Measurements from ENCODE around the gene RANBP1. TPM values are rescaled to one million over a fixed set of nuclear protein-coding genes. Genes with fewer than 3 reads are reported as not detected.

Gene RANBP1
- total and polyA plus RNA-seq, 9 donors, result 106 to 129 (median 116) TPM

DNA sequence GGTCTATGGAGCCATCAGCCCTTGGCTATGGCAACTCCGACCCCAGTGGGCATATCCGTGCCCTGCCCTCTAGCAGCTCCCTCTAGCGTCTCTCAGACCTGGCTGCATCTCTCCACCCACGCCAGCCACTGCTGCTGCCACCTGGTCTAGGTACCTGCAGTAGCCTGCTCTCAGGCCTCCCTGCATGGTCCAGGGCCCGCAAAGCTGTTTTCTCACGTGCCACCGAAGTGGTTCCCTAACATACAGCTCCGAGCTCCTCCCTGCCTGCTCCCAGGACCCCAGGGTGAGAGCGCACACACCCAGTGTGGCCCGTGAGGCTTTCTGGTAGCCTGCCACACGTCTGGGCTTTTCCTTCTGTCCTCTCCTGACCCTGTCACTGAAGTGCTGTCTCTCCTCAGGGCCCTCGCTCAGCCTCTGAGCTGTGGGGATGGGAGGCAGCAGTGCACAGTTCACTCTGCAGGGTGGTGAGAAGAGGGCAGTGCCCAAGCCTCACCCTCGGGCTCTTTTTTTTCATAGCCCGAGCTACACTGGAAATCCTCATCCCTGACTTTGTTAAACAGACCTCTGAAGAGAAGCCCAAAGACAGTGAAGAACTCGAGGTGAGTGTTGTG is 21.6 kb upstream of the RANBP1 start:
- Histone ChIP-seq H3K4me1 (ENCODE audit: control insufficient read depth, insufficient read depth, low read length) (peaks cover 3% of the 10 kb centered on the region), H3K4me3 (ENCODE audit: low read length) (no peak overlapping the region), H3K27ac (ENCODE audit: low read length) (no peak overlapping the region), H3K36me3 (ENCODE audit: control insufficient read depth, insufficient read depth, low read length) (peaks cover 82% of the 10 kb centered on the region), H3K9me3 (replicated peaks; ENCODE audit: control insufficient read depth, low read depth, low read length) (no peaks in the 10 kb centered on the region), H3K27me3 (ENCODE audit: control insufficient read depth, insufficient read depth, low read length) (no peaks in the 10 kb centered on the region)
- 93% methylated on average over 11 of the region's 15 CpGs for WGBS (ENCODE audit: insufficient coverage)
- no peak for DNase-seq

DNA sequence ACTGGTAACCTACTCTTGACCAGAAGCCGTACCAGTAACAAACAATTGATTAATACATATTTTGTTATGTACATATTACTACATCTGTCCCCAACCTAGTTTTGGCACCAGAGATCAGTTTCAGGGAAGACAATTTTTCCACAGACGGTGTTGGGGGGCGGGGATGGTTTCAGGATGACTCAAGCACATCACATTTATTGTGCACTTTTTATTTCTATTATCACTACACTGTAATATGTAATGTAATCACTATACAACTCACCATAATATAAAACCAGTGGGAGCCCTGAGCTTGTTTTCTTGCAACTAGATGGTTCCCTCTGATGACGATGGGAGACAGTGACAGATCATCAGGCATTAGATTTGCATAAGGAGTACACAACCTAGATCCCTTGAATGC is 20.4 kb upstream of the RANBP1 start:
- Histone ChIP-seq H3K4me1 (ENCODE audit: control insufficient read depth, insufficient read depth, low read length) (peaks cover 3% of the 10 kb centered on the region), H3K36me3 (ENCODE audit: control insufficient read depth, insufficient read depth, low read length) (peaks cover 81% of the 10 kb centered on the region), H3K4me3 (ENCODE audit: low read length) (no peak overlapping the region), H3K27ac (ENCODE audit: low read length) (no peak overlapping the region), H3K9me3 (replicated peaks; ENCODE audit: control insufficient read depth, low read depth, low read length) (no peaks in the 10 kb centered on the region), H3K27me3 (ENCODE audit: control insufficient read depth, insufficient read depth, low read length) (no peaks in the 10 kb centered on the region)
- no CpG with 5 or more reads among the region's 4 CpGs for WGBS (ENCODE audit: insufficient coverage)
- no peak for DNase-seq

DNA sequence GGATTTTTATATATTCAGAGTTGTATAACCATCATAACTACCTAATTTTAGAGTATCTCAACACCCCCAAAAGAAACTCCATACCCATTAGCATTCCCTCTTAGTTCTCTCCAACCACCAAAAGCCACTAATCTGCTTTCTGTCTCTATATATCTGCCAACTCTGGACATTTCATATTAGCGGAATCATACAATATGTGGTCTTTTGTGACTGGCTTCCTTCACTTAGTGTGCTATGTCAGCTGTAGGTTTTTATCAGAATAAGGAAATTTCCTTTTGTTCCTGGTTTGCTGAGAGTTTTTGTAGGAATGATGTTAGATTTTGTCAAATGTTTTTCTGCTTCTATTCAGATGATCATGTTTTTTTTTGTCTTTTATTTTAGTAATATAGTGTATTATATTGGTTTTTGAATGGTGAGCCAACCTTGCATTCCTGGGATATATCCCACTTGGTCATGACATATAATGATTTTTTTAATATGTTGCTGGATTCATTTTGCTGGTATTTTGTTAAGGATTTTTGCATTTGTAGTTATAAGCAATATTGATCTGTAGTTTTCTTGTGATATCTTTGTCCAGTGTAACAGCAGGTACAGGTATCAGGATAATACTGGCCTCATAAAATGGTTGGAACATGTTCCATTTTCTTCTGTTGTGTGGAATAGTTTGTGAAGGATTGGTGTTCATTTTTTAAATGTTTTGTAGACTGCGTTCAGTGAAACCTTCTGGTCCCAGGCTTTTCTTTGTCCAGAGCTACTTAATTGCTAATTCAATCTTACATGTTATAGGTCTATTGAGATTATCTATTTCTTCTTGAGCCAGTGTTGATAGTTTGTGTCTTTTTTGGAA is 19.1 kb upstream of the RANBP1 start:
- Histone ChIP-seq H3K27ac (ENCODE audit: low read length) (no peak overlapping the region), H3K9me3 (replicated peaks; ENCODE audit: control insufficient read depth, low read depth, low read length) (no peaks in the 10 kb centered on the region), H3K36me3 (ENCODE audit: control insufficient read depth, insufficient read depth, low read length) (peaks cover 81% of the 10 kb centered on the region), H3K27me3 (ENCODE audit: control insufficient read depth, insufficient read depth, low read length) (no peaks in the 10 kb centered on the region), H3K4me3 (ENCODE audit: low read length) (no peak overlapping the region), H3K4me1 (ENCODE audit: control insufficient read depth, insufficient read depth, low read length) (peaks cover 3% of the 10 kb centered on the region)
- no CpG with 5 or more reads among the region's 2 CpGs for WGBS (ENCODE audit: insufficient coverage)
- DNase-seq, result no peak

DNA sequence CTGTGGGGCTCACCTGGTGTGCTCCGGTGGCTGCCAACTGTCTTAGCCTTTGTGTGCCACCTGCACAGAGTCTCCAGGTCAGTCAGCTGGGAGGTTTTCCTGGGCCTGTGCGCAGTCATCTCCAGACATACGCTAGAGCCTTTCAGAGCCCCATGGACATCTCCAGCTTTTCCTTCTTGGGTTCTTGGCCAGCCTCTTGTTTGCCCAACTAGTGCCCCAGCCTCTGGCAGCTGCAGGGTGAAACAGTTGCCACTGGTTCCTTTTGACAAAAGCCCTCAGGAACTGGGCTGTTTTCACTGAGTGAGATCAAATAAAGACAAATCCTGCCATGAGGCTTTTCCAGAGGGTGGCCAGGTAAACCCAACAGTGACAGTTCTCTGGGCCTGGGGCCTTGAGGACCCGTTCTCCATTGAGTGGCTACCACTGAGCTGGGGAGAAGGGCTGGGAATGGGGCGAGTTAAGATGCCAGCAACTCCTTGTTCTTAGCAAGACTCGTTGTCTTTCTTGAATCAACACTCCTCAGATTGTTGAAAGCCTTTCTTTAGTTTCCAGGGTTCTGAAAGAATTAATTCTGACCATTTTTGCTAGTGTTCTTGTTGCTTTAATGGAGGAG is 16.7 kb upstream of the RANBP1 start:
- DNase-seq, result no peak
- Histone ChIP-seq H3K27me3 (ENCODE audit: control insufficient read depth, insufficient read depth, low read length) (no peaks in the 10 kb centered on the region), H3K4me3 (ENCODE audit: low read length) (no peak overlapping the region), H3K27ac (ENCODE audit: low read length) (no peak overlapping the region), H3K9me3 (replicated peaks; ENCODE audit: control insufficient read depth, low read depth, low read length) (no peaks in the 10 kb centered on the region), H3K36me3 (ENCODE audit: control insufficient read depth, insufficient read depth, low read length) (peaks cover 69% of the 10 kb centered on the region), H3K4me1 (ENCODE audit: control insufficient read depth, insufficient read depth, low read length) (no peaks in the 10 kb centered on the region)
- 97% methylated on average over 4 of the region's 6 CpGs for WGBS (ENCODE audit: insufficient coverage)

DNA sequence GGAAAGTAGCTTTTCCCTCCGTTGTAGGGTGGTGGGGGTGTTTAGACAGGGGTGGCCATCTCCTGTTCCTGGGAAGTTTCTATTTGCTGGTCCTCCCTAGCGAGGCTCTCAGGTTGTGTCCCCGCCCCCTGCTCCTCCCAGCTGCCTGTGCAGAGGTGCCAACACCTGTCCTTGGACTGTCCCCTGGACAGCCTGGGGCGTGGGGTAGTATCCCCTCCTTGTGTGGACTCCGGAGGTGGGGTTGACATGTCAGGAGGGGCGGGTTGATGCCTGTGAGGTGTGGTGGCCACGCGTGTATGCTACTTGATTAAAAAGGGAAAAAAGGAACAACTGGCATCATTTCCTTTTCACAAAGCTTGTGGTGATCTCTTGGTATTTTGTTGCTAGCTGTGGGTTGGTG is 14.3 kb upstream of the RANBP1 start:
- H3K27ac ChIP-seq (ENCODE audit: low read length), result no peak overlapping the region
- H3K4me1 ChIP-seq (ENCODE audit: control insufficient read depth, insufficient read depth, low read length), result peaks cover 12% of the 10 kb centered on the region
- no peak for DNase-seq
- H3K36me3 ChIP-seq (ENCODE audit: control insufficient read depth, insufficient read depth, low read length), result peaks cover 72% of the 10 kb centered on the region
- H3K27me3 ChIP-seq (ENCODE audit: control insufficient read depth, insufficient read depth, low read length), result no peaks in the 10 kb centered on the region
- no peak overlapping the region for H3K4me3 ChIP-seq (ENCODE audit: low read length)
- H3K9me3 ChIP-seq (replicated peaks; ENCODE audit: control insufficient read depth, low read depth, low read length), result no peaks in the 10 kb centered on the region
- WGBS (ENCODE audit: insufficient coverage), result 100% methylated on average over 1 of the region's 8 CpGs

DNA sequence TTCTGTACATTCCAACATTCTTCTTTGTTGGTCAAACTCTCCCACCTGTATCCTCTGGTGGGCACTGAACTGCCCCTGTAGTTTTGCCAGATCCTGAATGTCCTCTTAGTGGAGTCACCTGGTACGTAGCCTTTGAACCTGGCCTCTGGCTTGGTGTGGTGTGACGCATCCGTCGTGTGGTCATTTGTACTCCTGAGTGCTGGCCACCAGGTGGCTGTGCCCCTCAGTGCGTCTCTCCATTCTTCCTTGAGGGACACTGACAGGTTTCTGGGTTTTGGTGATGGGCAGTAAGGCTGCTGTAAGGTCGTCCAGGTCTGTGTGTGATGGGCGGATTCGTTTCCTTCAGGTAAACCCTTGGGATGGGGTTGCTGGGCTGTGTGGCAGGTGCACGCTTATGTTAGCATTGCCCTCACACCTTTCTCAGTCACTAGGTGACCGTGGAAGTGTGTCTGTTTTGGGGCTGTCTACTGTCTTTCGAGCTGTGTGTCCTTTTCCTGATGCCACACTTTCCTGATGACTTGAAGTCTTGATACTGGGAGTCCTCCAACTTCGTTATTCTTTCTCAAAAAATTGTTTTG is 13.6 kb upstream of the RANBP1 start:
- Histone ChIP-seq H3K27me3 (ENCODE audit: control insufficient read depth, insufficient read depth, low read length) (no peaks in the 10 kb centered on the region), H3K27ac (ENCODE audit: low read length) (no peak overlapping the region), H3K9me3 (replicated peaks; ENCODE audit: control insufficient read depth, low read depth, low read length) (no peaks in the 10 kb centered on the region), H3K4me3 (ENCODE audit: low read length) (no peak overlapping the region), H3K4me1 (ENCODE audit: control insufficient read depth, insufficient read depth, low read length) (peaks cover 16% of the 10 kb centered on the region), H3K36me3 (ENCODE audit: control insufficient read depth, insufficient read depth, low read length) (peaks cover 79% of the 10 kb centered on the region)
- DNase-seq, result no peak
- 98% methylated on average over 7 of the region's 12 CpGs for WGBS (ENCODE audit: insufficient coverage)

DNA sequence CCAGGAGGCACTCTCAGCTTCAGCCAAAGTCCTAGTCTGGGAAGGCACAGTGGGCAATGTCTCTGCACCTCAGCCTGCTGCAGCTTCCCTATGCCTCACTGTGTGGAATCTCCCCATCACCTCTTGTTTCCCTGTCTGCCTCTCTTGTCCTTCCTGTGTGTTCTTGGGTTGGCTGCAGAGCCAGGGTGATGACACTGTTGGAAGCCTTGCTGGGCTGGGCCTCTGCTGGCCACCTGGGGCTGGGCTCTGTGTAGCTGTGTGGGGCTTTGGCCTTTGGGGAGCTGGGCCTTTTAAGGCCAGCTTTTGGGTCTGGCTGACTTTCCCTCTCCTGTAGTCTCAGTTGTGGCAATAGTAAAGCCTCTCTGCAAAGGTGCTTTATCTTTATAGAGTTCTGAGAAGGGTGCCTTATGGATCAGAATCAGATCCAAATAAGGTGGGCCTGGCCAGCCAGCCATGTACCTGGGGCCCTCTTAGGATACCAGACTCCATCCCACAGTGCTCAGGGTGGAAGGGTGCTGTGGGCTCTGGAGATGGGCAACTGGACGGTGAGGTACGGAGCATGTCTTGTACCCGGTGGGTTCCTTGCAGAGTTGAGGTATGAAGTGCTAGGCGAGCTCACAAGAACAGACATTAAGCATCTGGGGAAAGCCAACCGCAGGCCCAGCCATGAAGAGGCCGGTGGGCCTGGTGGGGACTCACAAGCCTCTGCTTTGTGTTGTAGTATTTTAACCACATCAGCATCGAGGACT is 10.3 kb upstream of the RANBP1 start:
- no peaks in the 10 kb centered on the region for H3K9me3 ChIP-seq (replicated peaks; ENCODE audit: control insufficient read depth, low read depth, low read length)
- H3K4me3 ChIP-seq (ENCODE audit: low read length), result no peak overlapping the region
- H3K4me1 ChIP-seq (ENCODE audit: control insufficient read depth, insufficient read depth, low read length), result peaks cover 16% of the 10 kb centered on the region
- DNase-seq, result no peak
- H3K36me3 ChIP-seq (ENCODE audit: control insufficient read depth, insufficient read depth, low read length), result peaks cover 85% of the 10 kb centered on the region
- no peak overlapping the region for H3K27ac ChIP-seq (ENCODE audit: low read length)
- WGBS (ENCODE audit: insufficient coverage), result 87% methylated on average over 5 of the region's 7 CpGs
- no peaks in the 10 kb centered on the region for H3K27me3 ChIP-seq (ENCODE audit: control insufficient read depth, insufficient read depth, low read length)

DNA sequence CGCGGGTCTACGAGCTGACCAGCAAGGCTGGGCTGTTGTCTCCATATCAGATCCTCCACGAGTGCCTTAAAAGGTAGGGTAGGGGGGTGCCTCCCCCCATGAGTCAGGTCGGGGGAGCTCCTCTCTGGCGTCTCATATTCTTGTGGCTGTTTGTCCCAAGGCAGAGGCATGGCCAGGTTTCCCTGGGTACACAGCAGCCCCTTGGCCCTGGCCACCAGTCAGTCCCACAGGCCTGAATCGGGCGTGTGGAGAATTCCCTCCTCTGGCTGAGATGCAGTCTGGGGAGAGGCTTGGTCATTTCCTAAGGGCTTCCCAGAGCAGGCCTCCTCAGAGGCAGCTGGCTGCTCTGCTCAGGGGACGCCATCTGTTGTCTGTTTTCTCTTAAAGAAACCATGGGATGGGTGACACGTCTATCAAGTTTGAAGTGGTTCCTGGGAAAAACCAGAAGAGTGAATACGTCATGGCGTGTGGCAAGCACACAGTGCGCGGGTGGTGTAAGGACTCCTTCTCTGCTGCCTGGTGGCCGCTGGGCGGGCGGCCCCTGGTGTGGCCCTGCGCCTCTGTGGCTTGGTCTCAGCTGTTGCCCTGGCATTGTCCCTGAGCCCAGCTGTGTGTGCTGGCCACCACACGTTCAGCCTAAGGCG is 9.6 kb upstream of the RANBP1 start:
- Histone ChIP-seq H3K4me3 (ENCODE audit: low read length) (no peak overlapping the region), H3K27ac (ENCODE audit: low read length) (no peak overlapping the region), H3K36me3 (ENCODE audit: control insufficient read depth, insufficient read depth, low read length) (peaks cover 85% of the 10 kb centered on the region), H3K4me1 (ENCODE audit: control insufficient read depth, insufficient read depth, low read length) (peaks cover 19% of the 10 kb centered on the region), H3K9me3 (replicated peaks; ENCODE audit: control insufficient read depth, low read depth, low read length) (no peaks in the 10 kb centered on the region), H3K27me3 (ENCODE audit: control insufficient read depth, insufficient read depth, low read length) (no peaks in the 10 kb centered on the region)
- WGBS (ENCODE audit: insufficient coverage), result 90% methylated on average over 14 of the region's 20 CpGs
- no peak for DNase-seq

DNA sequence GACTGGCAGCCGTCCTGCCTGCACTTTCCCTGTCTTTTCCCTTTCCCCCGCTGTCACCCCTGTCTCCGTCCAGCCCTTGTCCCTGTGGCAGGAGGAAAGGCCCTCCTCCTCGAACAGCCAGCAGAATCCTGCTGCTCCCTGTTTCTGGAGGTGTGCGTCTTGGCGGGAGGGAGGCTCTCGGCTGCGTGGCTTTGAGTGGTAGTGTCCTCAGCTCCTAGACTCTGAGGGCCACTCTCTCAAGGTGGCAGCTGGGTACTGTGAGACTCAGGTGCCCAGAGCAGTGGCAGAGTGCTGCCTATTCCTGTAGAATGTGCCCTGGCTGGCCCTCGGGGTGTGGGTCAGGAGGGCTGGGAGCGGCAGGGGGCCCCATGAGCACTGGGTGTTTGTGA is 9.1 kb upstream of the RANBP1 start:
- DNase-seq, result no peak
- Histone ChIP-seq H3K9me3 (replicated peaks; ENCODE audit: control insufficient read depth, low read depth, low read length) (no peaks in the 10 kb centered on the region), H3K4me3 (ENCODE audit: low read length) (no peak overlapping the region), H3K4me1 (ENCODE audit: control insufficient read depth, insufficient read depth, low read length) (peaks cover 22% of the 10 kb centered on the region), H3K27ac (ENCODE audit: low read length) (no peak overlapping the region), H3K36me3 (ENCODE audit: control insufficient read depth, insufficient read depth, low read length) (peaks cover 85% of the 10 kb centered on the region), H3K27me3 (ENCODE audit: control insufficient read depth, insufficient read depth, low read length) (no peaks in the 10 kb centered on the region)
- WGBS (ENCODE audit: insufficient coverage), result 97% methylated on average over 8 of the region's 10 CpGs

All from muscle of leg (tissue), 11 donors.